ENCODE measurements around the gene BMPR2. TPM values are rescaled to one million over a fixed set of nuclear protein-coding genes. Genes with fewer than 3 reads are reported as not detected.

Gene BMPR2
- polyA plus RNA-seq, 1 of the 3 experiments (the other 2 are of a cell fraction) = 10.2 TPM

DNA sequence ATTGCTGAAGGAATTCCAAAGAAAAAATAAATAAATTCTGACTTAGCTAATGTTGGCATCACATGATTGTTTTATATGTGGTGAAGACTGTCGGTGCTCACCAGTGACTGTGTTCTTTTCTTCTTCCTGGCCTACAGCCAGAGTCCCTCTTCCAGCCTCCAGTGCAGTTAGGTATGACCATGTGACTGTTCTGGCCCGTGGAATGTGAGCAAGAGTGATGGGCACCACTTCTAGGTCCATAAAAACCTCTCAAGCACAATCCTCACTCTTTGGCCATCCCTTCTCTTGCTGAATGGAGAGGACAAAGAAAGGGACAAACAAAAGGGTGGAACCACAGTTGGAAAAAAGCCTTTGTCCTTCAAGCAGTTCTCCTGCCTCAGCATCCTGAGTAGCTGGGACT, 39.0 kb upstream of the BMPR2 start:
- CTCF ChIA-PET = no interaction called here
- 64% methylated on average over 2 of the region's 2 CpGs for WGBS (ENCODE audit: low lambda C conversion rate)
- Histone ChIP-seq H2AFZ (ENCODE audit: low read depth) (peak overlapping the region; percentile 46; the same call in 1 of the 2 replicates), H3K9me2 (no peaks in the 10 kb centered on the region), H3K4me1 (ENCODE audit: control insufficient read depth in 1 of 2, insufficient read depth in 2 of 2, low read depth in 1 of 2, low read length in 1 of 2) (peaks cover 0 to 6% of the 10 kb centered on the region in 2 experiments; a peak in 1 of 4 replicates), H3K4me3 (ENCODE audit: low read depth in 2 of 2, low read length in 1 of 2) (no peak overlapping the region), H3K27me3 (ENCODE audit: insufficient read depth) (no peaks in the 10 kb centered on the region), H3F3A (replicated peaks; ENCODE audit: insufficient read depth) (peaks cover 8% of the 10 kb centered on the region), H3K9me3 (no peaks in the 10 kb centered on the region), H4K20me1 (ENCODE audit: insufficient read depth) (no peaks in the 10 kb centered on the region), H3K9ac (no peak overlapping the region), H3K36me3 (replicated peaks in 1 of 2; ENCODE audit: control insufficient read depth in 1 of 2, insufficient read depth in 2 of 2, low read length in 1 of 2) (no peaks in the 10 kb centered on the region), H3K27ac (ENCODE audit: low read depth in 2 of 2, low read length in 1 of 2) (no peak overlapping the region), H3K79me2 (ENCODE audit: insufficient read depth) (no peaks in the 10 kb centered on the region), H3K4me2 (no peak overlapping the region)
- no peak for DNase-seq
- POLR2A ChIA-PET = no interaction called here
- TF ChIP-seq FOXJ3 (CRISPR knock-in tag; IDR thresholded peaks at IDR 0.05) = no peak
- TF ChIP-seq EZH2phosphoT487 (IDR thresholded peaks at IDR 0.05; ENCODE audit: borderline replicate concordance, low read depth) = no peak
- TF ChIP-seq NRF1 (IDR thresholded peaks at IDR 0.05; ENCODE audit: low read depth, low read length) = no peak
- TF ChIP-seq REST (IDR thresholded peaks at IDR 0.05; ENCODE audit: low read depth, low read length) = no peak
- TF ChIP-seq EP300 (IDR thresholded peaks at IDR 0.05; ENCODE audit: borderline replicate concordance in 1 of 2, low read depth in 1 of 2, low read length in 1 of 2) = no peak
- no peak for TF ChIP-seq RXRA (IDR thresholded peaks at IDR 0.05; ENCODE audit: borderline replicate concordance, low read depth)
- no peak for TF ChIP-seq SIN3A (IDR thresholded peaks at IDR 0.05; ENCODE audit: borderline replicate concordance, low read depth, low read length)
- TF ChIP-seq FOSL2 (IDR thresholded peaks at IDR 0.05; ENCODE audit: borderline replicate concordance, low read depth) = no peak
- TF ChIP-seq TAF1 (IDR thresholded peaks at IDR 0.05; ENCODE audit: borderline replicate concordance, low read depth, low read length) = no peak
- no peak for TF ChIP-seq CTCF (IDR thresholded peaks at IDR 0.05)
- no peak for TF ChIP-seq FOXM1 (IDR thresholded peaks at IDR 0.05; ENCODE audit: low read depth)
- TF ChIP-seq USF1 (IDR thresholded peaks at IDR 0.05; ENCODE audit: borderline replicate concordance, low read depth) = no peak
- no peak for TF ChIP-seq ELF1 (IDR thresholded peaks at IDR 0.05)
